Smooth muscle cell of trachea (primary cell): ENCODE measurements around the gene PGK1. TPM values are rescaled to one million over a fixed set of nuclear protein-coding genes. Genes with fewer than 3 reads are reported as not detected.

Source experiments
- total RNA-seq: library from RNA; depleted of rRNA; stranded (reverse); fragments of >200 nt; gene quantifications from 2 replicates; pipeline ENCODE4 v1.2.1, GENCODE V29; 2014

The PGK1 gene
- 254 and 558 TPM in 2 replicates for total RNA-seq

DNA sequence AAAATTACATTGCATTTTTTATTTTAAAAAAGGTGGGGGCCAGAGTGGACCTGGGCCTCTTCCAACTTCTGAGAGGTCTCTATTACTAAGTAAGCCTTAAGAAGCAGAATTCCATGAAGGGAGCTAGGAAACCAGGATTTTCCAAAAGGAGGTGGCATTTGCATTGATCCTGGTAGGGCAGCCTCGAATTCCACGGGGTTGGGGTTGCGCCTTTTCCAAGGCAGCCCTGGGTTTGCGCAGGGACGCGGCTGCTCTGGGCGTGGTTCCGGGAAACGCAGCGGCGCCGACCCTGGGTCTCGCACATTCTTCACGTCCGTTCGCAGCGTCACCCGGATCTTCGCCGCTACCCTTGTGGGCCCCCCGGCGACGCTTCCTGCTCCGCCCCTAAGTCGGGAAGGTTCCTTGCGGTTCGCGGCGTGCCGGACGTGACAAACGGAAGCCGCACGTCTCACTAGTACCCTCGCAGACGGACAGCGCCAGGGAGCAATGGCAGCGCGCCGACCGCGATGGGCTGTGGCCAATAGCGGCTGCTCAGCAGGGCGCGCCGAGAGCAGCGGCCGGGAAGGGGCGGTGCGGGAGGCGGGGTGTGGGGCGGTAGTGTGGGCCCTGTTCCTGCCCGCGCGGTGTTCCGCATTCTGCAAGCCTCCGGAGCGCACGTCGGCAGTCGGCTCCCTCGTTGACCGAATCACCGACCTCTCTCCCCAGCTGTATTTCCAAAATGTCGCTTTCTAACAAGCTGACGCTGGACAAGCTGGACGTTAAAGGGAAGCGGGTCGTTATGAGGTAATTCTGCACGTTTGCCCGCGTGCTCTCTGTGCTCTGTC is at the start of gene PGK1:
Gene PGK1, plus strand, starts transcription at position 626 of the 824 bp plus-strand sequence. Its CDS starts 93 bp downstream, at position 719.

DNA sequence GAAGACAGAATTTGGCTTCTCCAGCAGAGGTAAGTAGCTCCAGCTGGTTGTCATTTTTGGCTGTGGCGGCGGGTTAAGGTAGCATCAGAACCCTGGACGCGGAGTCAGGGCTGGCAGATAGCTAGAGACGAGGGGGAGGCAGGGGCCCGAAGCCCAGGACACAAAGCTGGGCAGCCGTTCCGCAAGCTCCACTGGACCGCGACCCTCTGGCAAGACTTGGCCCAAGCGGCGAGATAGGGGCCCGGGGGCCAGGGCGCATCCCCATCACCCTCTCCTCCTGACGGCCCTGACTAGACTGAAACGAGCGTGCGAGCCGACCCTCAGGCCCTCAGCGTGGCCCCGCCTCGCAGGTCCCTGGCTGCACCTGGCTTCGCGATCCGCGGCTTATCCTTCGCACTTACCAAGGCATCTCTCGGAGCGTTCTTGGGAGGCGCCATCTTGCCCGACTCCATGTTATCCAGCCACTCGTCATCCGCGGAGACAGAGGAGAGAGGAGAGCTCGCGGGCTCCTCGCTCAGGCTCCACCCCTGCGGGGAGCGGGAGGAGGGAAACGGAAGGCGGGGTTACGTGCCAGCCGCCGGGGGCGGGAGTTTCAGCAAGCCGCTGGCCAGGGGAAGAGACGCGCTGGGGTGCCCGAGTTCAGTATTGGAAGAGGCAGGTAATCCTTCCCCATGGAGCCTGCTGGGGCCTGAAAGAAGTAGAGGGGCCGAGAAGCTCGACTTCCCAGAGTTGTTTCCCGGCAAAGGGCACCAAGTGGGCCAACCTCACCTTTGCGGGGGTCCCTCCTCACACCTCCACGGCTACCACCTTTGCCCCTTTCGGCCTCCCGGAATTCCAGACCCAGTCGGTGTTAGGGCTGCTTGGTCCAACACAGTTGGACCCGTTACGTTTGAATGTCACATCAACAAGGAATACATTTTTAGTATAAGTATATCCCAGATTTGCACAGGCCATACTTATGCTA is 35.4 kb downstream of the PGK1 start, which contains the start of gene TAF9B:
Gene TAF9B, minus strand, starts transcription at position 491 of the 964 bp plus-strand sequence. Its CDS starts 39 bp downstream, at position 452.

Other genes starting within 250 kb of the PGK1 start
- 135 and 230 TPM in 2 replicates for gene MAGT1, start 208.8 kb upstream of the PGK1 start, total RNA-seq
- gene COX7B, start 204.8 kb upstream of the PGK1 start, total RNA-seq = 162 and 495 TPM in 2 replicates
- gene ATP7A, start 193.6 kb upstream of the PGK1 start, total RNA-seq = 22.5 and 31.3 TPM in 2 replicates
- gene PGAM4, start 134.6 kb upstream of the PGK1 start, total RNA-seq = not detected in 2 replicates
- gene TAF9B, start 35.4 kb downstream of the PGK1 start, total RNA-seq = 25.1 and 43.1 TPM in 2 replicates
- gene CYSLTR1, start 223.4 kb downstream of the PGK1 start, total RNA-seq = 0.29 and 0.33 TPM in 2 replicates